Natural killer cell (primary cell): ENCODE measurements around the gene C1orf50. TPM values are rescaled to one million over a fixed set of nuclear protein-coding genes. Genes with fewer than 3 reads are reported as not detected.
"Not testable (repeated sequence)": the region's sequence is repeated elsewhere in the genome, so short reads cannot be mapped to it uniquely, and the experiment has no call there.

Experiments
- ATAC-seq, 3 donors: fragments of 150-1000 bp in 2 of 3; fragments of 200-7000 bp in 1 of 3; cut with Tn5 transposase; 1 replicate in 1 of 3; 2 replicates in 2 of 3; pipeline ENCODE4 v1.10.0; 2021; ENCODE audit warnings: mild to moderate bottlenecking in 2 of 3, moderate library complexity in 2 of 3
- DNase-seq, 2 donors: peaks; one replicate each; pipeline versions ENCODE4 v3.0.0 to v3.0.0-alpha.2; 2013 to 2021; ENCODE audit warnings: mixed read lengths in 1 of 2
- H3K27ac ChIP-seq: one replicate; pipeline ENCODE4 v1.5.1; 2013; ENCODE audit warnings: mild to moderate bottlenecking, low read length
- H3K27me3 ChIP-seq: one replicate; pipeline ENCODE4 v1.6.1; 2013; ENCODE audit warnings: low read length; ENCODE audit not compliant: control insufficient read depth, insufficient read depth
- H3K36me3 ChIP-seq: one replicate; pipeline ENCODE4 v1.6.1; 2013; ENCODE audit warnings: low read length; ENCODE audit not compliant: control insufficient read depth, insufficient read depth
- H3K4me1 ChIP-seq: one replicate; pipeline ENCODE4 v1.6.1; 2013; ENCODE audit warnings: low read length; ENCODE audit not compliant: control insufficient read depth, insufficient read depth
- H3K4me3 ChIP-seq: one replicate; pipeline ENCODE4 v1.5.1; 2013; ENCODE audit warnings: low read length
- H3K9me3 ChIP-seq: one replicate; pipeline ENCODE4 v1.6.1; 2013; ENCODE audit warnings: low read length; ENCODE audit not compliant: control insufficient read depth, insufficient read depth
- H3K27ac Mint-ChIP-seq, 2 donors: one replicate each; pipeline ENCODE4 v1.8.0; 2022; ENCODE audit warnings: mild to moderate bottlenecking in 2 of 2, mixed read lengths in 2 of 2, moderate library complexity in 1 of 2
- H3K27me3 Mint-ChIP-seq, 2 donors: one replicate each; pipeline ENCODE4 v1.8.0; 2022; ENCODE audit warnings: low read depth in 2 of 2, mixed read lengths in 2 of 2
- H3K36me3 Mint-ChIP-seq: one replicate; pipeline ENCODE4 v1.8.0; 2022; ENCODE audit warnings: mixed read lengths
- H3K4me1 Mint-ChIP-seq, 2 donors: one replicate each; pipeline ENCODE4 v1.8.0; 2022; ENCODE audit warnings: mixed read lengths in 2 of 2
- H3K4me3 Mint-ChIP-seq: one replicate; pipeline ENCODE4 v1.8.0; 2022; ENCODE audit warnings: mild to moderate bottlenecking, moderate library complexity, mixed read lengths
- H3K9me3 Mint-ChIP-seq, 2 donors: one replicate each; pipeline ENCODE4 v1.8.0; 2022; ENCODE audit warnings: mixed read lengths in 2 of 2
- CTCF ChIP-seq: fragments of 200-600 bp; IDR thresholded peaks from one replicate; pipeline ENCODE4 v1.8.0; 2022; ENCODE audit warnings: antibody characterized with exemption
- WGBS: methylation state at CpG from one replicate; pipeline ENCODE4 v1.1.7; 2013; ENCODE audit warnings: missing lambda C conversion rate; ENCODE audit not compliant: insufficient coverage; 5-methylcytosine and 5-hydroxymethylcytosine counted together
- intact Hi-C: fragments of 100-400 bp; cut with micrococcal nuclease; formaldehyde crosslinking; loops from one replicate; pipeline ENCODE4 v1.14.2; 2022
- total RNA-seq, 4 donors: library from RNA; stranded (reverse); fragments of 120-200 nt in 1 of 4; gene quantifications; one replicate each; pipeline versions ENCODE4 v1.2.3 to v1.2.4, GENCODE V29; 2013 to 2022

Gene C1orf50
- total RNA-seq, 3 donors from 2014 or later (not counting 1 experiment from before 2014, with no cell fraction given) = 10.1 to 17.1 (median 12.7) TPM

GRCh38 chr1:42807056-42807668, 40.1 kb downstream of the C1orf50 start:
- no peak for TF ChIP-seq CTCF
- Mint-ChIP-seq H3K36me3 (no peaks in the 10 kb centered on the region), H3K4me3 (no peak overlapping the region), H3K9me3 (no peaks in the 10 kb centered on the region), H3K4me1 (peaks cover 6 to 10% of the 10 kb centered on the region in 2 donors), H3K27ac (no peak overlapping the region), H3K27me3 (no peaks in the 10 kb centered on the region)
- intact Hi-C loops = no loop called here
- Histone ChIP-seq H3K4me3 (no peak overlapping the region), H3K4me1 (no peaks in the 10 kb centered on the region), H3K9me3 (no peaks in the 10 kb centered on the region), H3K27me3 (no peaks in the 10 kb centered on the region), H3K36me3 (no peaks in the 10 kb centered on the region), H3K27ac (no peak overlapping the region)
- ATAC-seq (no peak), DNase-seq (no peak)

GRCh38 chr1:42814815-42815214, 47.8 kb downstream of the C1orf50 start:
- ATAC-seq, H3K36me3 Mint-ChIP-seq, H3K36me3 ChIP-seq, H3K27ac ChIP-seq, H3K9me3 Mint-ChIP-seq, H3K27ac Mint-ChIP-seq, H3K9me3 ChIP-seq, H3K27me3 Mint-ChIP-seq, H3K27me3 ChIP-seq, intact Hi-C loops, H3K4me1 ChIP-seq, H3K4me3 ChIP-seq, DNase-seq, H3K4me3 Mint-ChIP-seq: not testable (repeated sequence)
- H3K4me1 Mint-ChIP-seq = peaks cover 19 to 31% of the 10 kb centered on the region in 2 donors
- no CpG with 5 or more reads among the region's 3 CpGs for WGBS

GRCh38 chr1:42815941-42816584, 49.0 kb downstream of the C1orf50 start:
- no peaks in the 10 kb centered on the region for H3K36me3 Mint-ChIP-seq
- H3K27me3 Mint-ChIP-seq = no peaks in the 10 kb centered on the region
- Histone ChIP-seq H3K36me3 (no peaks in the 10 kb centered on the region), H3K9me3 (no peaks in the 10 kb centered on the region), H3K27me3 (no peaks in the 10 kb centered on the region), H3K4me1 (peaks cover 10% of the 10 kb centered on the region), H3K27ac (peak overlapping the region; percentile 83), H3K4me3 (peak overlapping the region; percentile 84)
- ATAC-seq = no peak
- TF ChIP-seq CTCF = no peak
- 39% methylated on average over 6 of the region's 7 CpGs for WGBS
- peak overlapping the region; percentile 80 to 84 for H3K27ac Mint-ChIP-seq
- peak overlapping the region; percentile 80 for H3K4me3 Mint-ChIP-seq
- no peak for DNase-seq
- intact Hi-C loops = no loop called here
- no peaks in the 10 kb centered on the region for H3K9me3 Mint-ChIP-seq
- peaks cover 19 to 36% of the 10 kb centered on the region in 2 donors for H3K4me1 Mint-ChIP-seq

GRCh38 chr1:42816585-42817439, 49.8 kb downstream of the C1orf50 start, which contains the start of the genes ERMAP and SVBP:
Gene ERMAP, plus strand, starts transcription at chr1:42817122. Its CDS starts 13,327 bp downstream, at chr1:42830449.
Gene SVBP, minus strand, starts transcription at chr1:42817397. Its CDS starts 853 bp downstream, at chr1:42816544.
- peak within 1 kb of the TSS; percentile 80 for H3K4me3 Mint-ChIP-seq
- DNase-seq = peak; percentile 92 to 96
- Histone ChIP-seq H3K27me3 (no peaks in the 10 kb centered on the region), H3K4me3 (peak within 1 kb of the TSS; percentile 84), H3K27ac (peak within 1 kb of the TSS; percentile 83), H3K36me3 (no peaks in the 10 kb centered on the region), H3K4me1 (peaks cover 10% of the 10 kb centered on the region), H3K9me3 (no peaks in the 10 kb centered on the region)
- peak within 1 kb of the TSS; percentile 80 to 84 for H3K27ac Mint-ChIP-seq
- TF ChIP-seq CTCF = no peak
- H3K4me1 Mint-ChIP-seq = peaks cover 19 to 31% of the 10 kb centered on the region in 2 donors
- peak; percentile 86 to 96 (median 90) for ATAC-seq
- intact Hi-C loops = loop anchor here (1.0 kb wide), 2 partner anchors 29 to 50 kb away; partner anchors contain the start of genes C1orf50, P3H1 and ZNF691
- no peaks in the 10 kb centered on the region for H3K9me3 Mint-ChIP-seq
- H3K27me3 Mint-ChIP-seq = no peaks in the 10 kb centered on the region
- WGBS = under 1% methylated on average over 59 of the region's 66 CpGs
- H3K36me3 Mint-ChIP-seq = no peaks in the 10 kb centered on the region
